Stimulated activated CD4-positive, alpha-beta T cell treated with anti-CD3 and anti-CD28 coated beads, Interleukin-4, amount 100 ng/mL, for 48 hours (primary cell): Measurements from ENCODE around the gene MTUS2.

Source experiments
- DNase-seq, 2 donors: peaks; one replicate each; pipeline ENCODE4 v3.0.0-alpha.2; 2020; ENCODE audit warnings: low read depth in 2 of 2

The MTUS2 gene

DNA sequence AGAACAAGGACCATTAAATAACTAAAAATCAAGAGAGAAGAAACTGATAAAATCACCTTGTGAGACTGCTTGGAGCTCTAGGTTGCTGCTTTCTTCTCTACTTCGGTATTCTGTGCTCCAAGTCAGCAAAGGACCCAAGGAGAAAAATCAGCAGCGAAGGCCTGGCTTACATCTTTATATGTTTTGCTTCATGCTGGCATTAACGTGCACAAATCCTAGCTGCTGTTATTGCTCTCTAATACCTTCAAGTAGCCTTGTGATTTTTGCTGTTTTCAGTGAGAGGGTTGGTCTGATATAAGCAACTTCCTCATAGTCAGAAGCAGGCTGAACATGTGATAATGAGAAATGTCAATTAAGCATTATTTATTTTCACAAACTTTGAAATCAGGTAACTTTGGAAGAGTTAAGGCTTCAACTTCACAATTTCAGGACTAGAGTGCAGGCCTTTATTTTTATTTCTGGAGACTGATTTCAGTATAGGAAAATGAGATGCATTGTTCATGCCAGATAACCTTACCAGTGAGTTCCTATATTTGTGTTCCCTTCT is 410.2 kb downstream of the MTUS2 start:
- DNase-seq = no peak

GRCh38 chr13:29239653-29240525 is 419.8 kb downstream of the MTUS2 start:
- DNase-seq = no peak

DNA sequence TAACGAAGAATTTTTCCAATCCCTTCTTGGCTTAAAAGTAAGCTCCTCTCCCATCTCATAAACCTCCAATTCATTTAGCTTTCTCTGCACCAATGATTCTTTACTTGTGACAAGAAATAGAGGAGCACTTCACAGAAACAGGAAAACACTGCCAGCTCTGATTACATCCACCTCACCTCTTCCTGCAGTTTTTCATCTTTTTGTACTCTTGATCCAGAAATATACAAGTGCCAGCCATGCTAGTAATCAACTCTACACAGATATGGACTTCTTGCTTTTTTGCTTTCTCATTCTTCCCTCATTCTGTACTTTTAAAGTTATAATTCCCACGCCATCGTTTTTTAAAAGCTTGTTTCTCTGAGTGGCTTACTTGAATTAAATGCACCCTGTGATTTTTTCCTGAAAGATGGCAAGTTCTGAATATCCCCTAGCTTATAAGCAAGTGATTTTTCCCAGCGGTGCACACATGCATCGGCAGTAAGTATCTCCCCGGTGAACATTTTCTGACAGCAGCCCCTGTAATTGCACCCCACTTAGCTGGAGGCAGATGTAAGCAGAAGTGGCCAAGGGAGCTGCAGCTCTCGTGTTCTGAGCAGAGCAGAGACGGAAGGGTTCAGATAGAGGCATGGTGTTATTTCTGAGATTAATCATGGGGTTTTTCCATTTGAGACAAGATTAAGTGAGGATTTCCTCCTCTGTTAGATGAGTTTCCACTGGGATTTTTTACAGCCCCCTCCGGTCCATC is 434.7 kb downstream of the MTUS2 start:
- no peak for DNase-seq

- no peak for DNase-seq
These were observed 435.4 kb downstream of the MTUS2 start for GRCh38 chr13:29255567-29255966.

GRCh38 chr13:29260684-29261083 is 440.5 kb downstream of the MTUS2 start:
- DNase-seq = no peak

DNA sequence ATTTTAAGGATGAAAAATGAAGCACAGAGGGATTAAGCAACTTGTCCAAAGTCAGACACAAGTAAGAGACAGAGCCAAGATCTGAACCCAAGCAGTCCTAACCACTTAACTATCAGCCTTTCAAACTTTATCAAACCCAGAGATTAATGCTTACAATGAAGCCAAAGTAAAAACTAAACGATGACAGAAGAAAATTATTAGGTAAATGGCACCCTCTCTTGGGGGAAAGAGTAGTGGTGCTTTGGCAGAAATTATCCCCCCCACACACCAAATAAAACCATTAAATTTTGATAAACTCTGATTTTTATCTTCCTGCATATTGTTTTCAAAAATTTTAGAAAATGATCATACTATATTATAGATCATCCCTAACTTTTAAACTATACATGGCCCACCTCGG is 446.1 kb downstream of the MTUS2 start:
- no peak for DNase-seq

- no peak for DNase-seq
These were observed 446.9 kb downstream of the MTUS2 start for GRCh38 chr13:29266756-29267733.

DNA sequence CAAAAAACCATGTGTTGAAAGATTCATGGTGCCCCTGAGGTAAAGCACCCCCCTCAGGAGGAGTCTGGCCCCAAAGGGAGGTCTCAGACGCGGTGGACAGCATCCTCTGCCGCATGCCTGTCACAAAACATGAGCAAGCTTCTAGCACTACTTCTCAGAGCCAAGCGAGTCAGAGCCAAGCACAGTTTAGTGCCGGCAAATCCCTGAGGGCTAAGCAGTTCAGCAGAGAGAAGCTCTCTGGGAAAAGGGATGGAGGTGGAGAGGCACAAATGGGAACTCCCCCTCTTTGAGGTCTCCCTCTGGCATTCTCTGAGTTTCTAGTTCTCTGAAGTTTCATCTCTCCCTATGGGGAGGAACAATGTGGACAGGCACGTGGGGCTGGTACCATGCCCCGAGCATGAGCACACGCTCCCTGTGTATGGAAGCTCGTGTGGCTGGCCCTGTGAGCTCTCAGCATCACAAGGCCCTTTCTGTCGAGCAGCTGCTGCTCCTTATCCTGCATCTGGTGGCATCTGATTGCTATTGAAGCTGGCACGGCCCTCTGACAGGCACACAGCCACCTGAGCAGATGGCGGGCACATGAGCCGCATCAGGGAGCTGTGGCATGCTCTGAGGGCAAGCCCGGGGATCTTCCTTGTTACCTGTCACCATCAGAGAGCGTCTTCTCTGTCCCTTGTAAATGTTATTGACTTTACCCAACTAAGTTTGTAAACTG is 450.3 kb downstream of the MTUS2 start:
- DNase-seq = no peak

- DNase-seq = no peak
These were observed 451.5 kb downstream of the MTUS2 start for GRCh38 chr13:29271606-29272005.

DNA sequence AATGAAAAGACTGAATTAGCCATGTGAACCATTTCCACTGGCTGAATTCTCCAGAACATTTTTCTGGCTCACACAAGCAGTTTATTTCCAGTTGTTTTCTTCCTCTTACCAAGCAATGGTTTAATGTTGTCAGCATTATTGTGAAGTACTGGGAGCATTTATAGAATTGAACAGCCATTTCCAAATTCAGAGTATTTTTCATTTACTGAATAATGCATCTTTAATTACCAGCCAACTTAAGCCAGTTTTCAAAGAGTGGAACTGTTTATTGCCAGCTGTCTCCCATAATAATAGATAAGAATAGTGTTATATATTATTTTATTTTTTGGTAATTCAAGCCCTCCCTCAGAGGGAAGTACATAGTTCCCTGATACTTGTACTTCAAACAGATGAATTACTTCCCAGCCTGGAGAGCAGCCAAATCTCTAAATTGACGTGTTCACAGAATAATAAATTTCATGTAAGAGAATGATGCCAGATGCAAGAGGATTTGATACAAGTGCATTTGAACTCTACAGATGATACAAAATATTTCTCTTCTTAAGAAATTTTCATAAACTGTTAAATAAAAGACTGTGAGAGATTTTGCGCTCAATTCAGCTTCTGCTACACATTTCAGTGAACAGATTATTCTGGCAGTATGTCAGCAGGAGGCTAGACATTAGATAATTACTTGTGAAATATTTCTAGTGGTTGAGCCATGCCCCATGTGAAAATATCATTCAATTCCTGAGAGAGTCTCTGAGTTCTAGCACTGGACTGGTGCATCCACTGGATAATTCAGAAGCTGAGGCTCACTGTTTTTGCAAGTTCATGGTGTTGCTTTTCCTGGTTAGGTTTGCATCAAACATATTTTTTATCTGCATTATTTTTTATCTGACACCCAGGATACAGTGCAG is 459.5 kb downstream of the MTUS2 start:
- no peak for DNase-seq

GRCh38 chr13:29281932-29282495 is 461.9 kb downstream of the MTUS2 start:
- DNase-seq = no peak

- no peak for DNase-seq
These were observed 464.6 kb downstream of the MTUS2 start for GRCh38 chr13:29284726-29285125.

GRCh38 chr13:29287237-29287636 is 467.1 kb downstream of the MTUS2 start:
- DNase-seq = no peak

- DNase-seq = no peak
These were observed 471.9 kb downstream of the MTUS2 start for GRCh38 chr13:29292045-29292444.

- no peak for DNase-seq
These were observed 474.7 kb downstream of the MTUS2 start for GRCh38 chr13:29294821-29295220.

- no peak for DNase-seq
These were observed 480.9 kb downstream of the MTUS2 start for GRCh38 chr13:29301027-29301426.

- DNase-seq = no peak
These were observed 484.0 kb downstream of the MTUS2 start for GRCh38 chr13:29304148-29304547.

DNA sequence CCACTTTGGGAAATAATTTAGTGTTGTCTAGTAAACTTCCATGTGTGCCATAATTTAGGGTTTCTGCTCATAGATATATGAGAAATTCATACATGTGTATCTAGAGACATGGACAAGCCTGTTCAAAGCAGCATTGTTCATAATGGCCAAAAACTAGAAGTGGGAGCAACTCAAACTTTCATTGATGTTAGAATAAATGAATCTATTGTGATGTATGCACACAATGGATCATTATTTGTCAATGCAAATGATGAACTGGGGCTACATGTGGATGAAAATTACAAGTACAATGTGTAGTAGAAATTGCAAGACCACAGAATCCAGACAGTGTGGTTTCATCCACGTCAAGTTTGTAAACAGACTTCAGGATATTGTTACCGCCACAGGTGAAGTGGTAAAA is 490.7 kb downstream of the MTUS2 start:
- no peak for DNase-seq

GRCh38 chr13:29315847-29316246 is 495.7 kb downstream of the MTUS2 start:
- no peak for DNase-seq

GRCh38 chr13:29317828-29318227 is 497.7 kb downstream of the MTUS2 start:
- DNase-seq = no peak
